Measurements from ENCODE around the gene MDH1. TPM values are rescaled to one million over a fixed set of nuclear protein-coding genes. Genes with fewer than 3 reads are reported as not detected.

Gene MDH1
- total and polyA plus RNA-seq, 7 donors = 198 to 382 (median 217) TPM

GRCh38 chr2:63587814-63588384, 864 bp upstream of the MDH1 start:
- Histone ChIP-seq H3K36me3 (no peaks in the 10 kb centered on the region), H3K27ac (peak overlapping the region; percentile 84 to 92 (median 90)), H3K4me1 (peaks cover 0 to 45% (median 41%) of the 10 kb centered on the region in 4 donors), H3K4me3 (peak overlapping the region; percentile 82 to 84 (median 83)), H3K9me3 (no peaks in the 10 kb centered on the region), H3K27me3 (no peaks in the 10 kb centered on the region)
- intact Hi-C loops (cut with DNase I) = loop anchor here (5.0 kb wide), 1 partner anchor 254 kb away; the partner anchor contains the start of gene UGP2
- 1% methylated on average over 33 of the region's 33 CpGs for WGBS, 2 donors
- no peak for DNase-seq
- no peak for TF ChIP-seq POLR2A (IDR thresholded peaks at IDR 0.05)
- no peak for TF ChIP-seq EP300 (IDR thresholded peaks at IDR 0.05)
- no peak for TF ChIP-seq CTCF (IDR thresholded peaks at IDR 0.05)
- no peak for TF ChIP-seq POLR2AphosphoS5 (IDR thresholded peaks at IDR 0.05)

- Histone ChIP-seq H3K27me3 (no peaks in the 10 kb centered on the region), H3K27ac (peak overlapping the region; percentile 84 to 92 (median 90)), H3K4me1 (peaks cover 0 to 52% (median 49%) of the 10 kb centered on the region in 4 donors), H3K36me3 (peaks cover 0 to 10% (median 0%) of the 10 kb centered on the region in 4 donors), H3K4me3 (peak overlapping the region; percentile 82 to 84 (median 83)), H3K9me3 (no peaks in the 10 kb centered on the region)
- no peak for DNase-seq
- 8% methylated on average over 26 of the region's 26 CpGs for WGBS, 2 donors
- peak in 1 of 2 donors; percentile 2 for TF ChIP-seq POLR2A (IDR thresholded peaks at IDR 0.05)
- TF ChIP-seq POLR2AphosphoS5 (IDR thresholded peaks at IDR 0.05) = no peak
- intact Hi-C loops (cut with DNase I) = loop anchor here (5.0 kb wide), 1 partner anchor 253 kb away; the partner anchor contains the start of gene UGP2
Observed at GRCh38 chr2:63589148-63589958, 590 bp downstream of the MDH1 start.

- H3K36me3 ChIP-seq = peaks cover 0 to 24% (median 3%) of the 10 kb centered on the region in 4 donors
- peak overlapping the region; percentile 72 to 92 (median 90) for H3K27ac ChIP-seq
- peak overlapping the region in 1 of 4 donors; percentile 4 for H3K4me3 ChIP-seq
- WGBS, 2 donors = 51 to 56% methylated on average over 3 of the region's 3 CpGs
- peak; percentile 84 for DNase-seq
- H3K4me1 ChIP-seq = peaks cover 0 to 65% (median 57%) of the 10 kb centered on the region in 4 donors
- intact Hi-C loops (cut with DNase I) = no loop called here
- TF ChIP-seq POLR2AphosphoS5 (IDR thresholded peaks at IDR 0.05) (peak in 1 of 4 donors; percentile 36), POLR2A (IDR thresholded peaks at IDR 0.05) (no peak)
- no peaks in the 10 kb centered on the region for H3K9me3 ChIP-seq
- H3K27me3 ChIP-seq = no peaks in the 10 kb centered on the region
Observed at GRCh38 chr2:63590626-63591408, 2.1 kb downstream of the MDH1 start.

GRCh38 chr2:63591566-63592175, 2.9 kb downstream of the MDH1 start:
- intact Hi-C loops (cut with DNase I) = no loop called here
- no peak for DNase-seq
- Histone ChIP-seq H3K27ac (peak overlapping the region; percentile 72 to 92 (median 90)), H3K4me1 (peaks cover 0 to 70% (median 58%) of the 10 kb centered on the region in 4 donors), H3K9me3 (no peaks in the 10 kb centered on the region), H3K4me3 (no peak overlapping the region), H3K36me3 (peaks cover 0 to 33% (median 4%) of the 10 kb centered on the region in 4 donors), H3K27me3 (no peaks in the 10 kb centered on the region)
- TF ChIP-seq CTCF (IDR thresholded peaks at IDR 0.05) (no peak), EP300 (IDR thresholded peaks at IDR 0.05) (no peak)
- WGBS, 2 donors = 75 to 90% methylated on average over 3 of the region's 3 CpGs

GRCh38 chr2:63594660-63595059, 5.9 kb downstream of the MDH1 start:
- H3K36me3 ChIP-seq = peaks cover 0 to 63% (median 11%) of the 10 kb centered on the region in 4 donors
- WGBS, 2 donors = 98 to 99% methylated on average over 3 of the region's 3 CpGs

More at GRCh38 chr2:63594660-63595059, 5.9 kb downstream of the MDH1 start:
- intact Hi-C loops (cut with DNase I) = no loop called here
- peaks cover 0 to 58% (median 45%) of the 10 kb centered on the region in 4 donors for H3K4me1 ChIP-seq
- H3K4me3 ChIP-seq = no peak overlapping the region
- peak overlapping the region in 1 of 4 donors; percentile 92 for H3K27ac ChIP-seq
- no peak for DNase-seq
- no peaks in the 10 kb centered on the region for H3K27me3 ChIP-seq
- no peaks in the 10 kb centered on the region for H3K9me3 ChIP-seq
- TF ChIP-seq CTCF (IDR thresholded peaks at IDR 0.05) = no peak
- TF ChIP-seq EP300 (IDR thresholded peaks at IDR 0.05) = no peak
- no peak for TF ChIP-seq POLR2AphosphoS5 (IDR thresholded peaks at IDR 0.05)
- TF ChIP-seq POLR2A (IDR thresholded peaks at IDR 0.05) = no peak

Measured in sigmoid colon (tissue), 7 donors.